BE2C (cell line): ENCODE measurements around the gene DAND5.
A peak's percentile ranks its signal among the peaks of the same experiment; 100 is the strongest.

ENCODE experiments used
- DNase-seq: peaks from one replicate; pipeline ENCODE4 v3.0.0-alpha.2; 2020
- H3K27me3 ChIP-seq: fragments of 250-450 bp; sonication (Bioruptor Pico); 2 replicates; pipeline ENCODE4 v1.5.1; 2020; ENCODE audit warnings: mild to moderate bottlenecking
- H3K36me3 ChIP-seq: fragments of 250-450 bp; sonication (Bioruptor Pico); 2 replicates; pipeline ENCODE4 v1.5.1; 2020; ENCODE audit warnings: mild to moderate bottlenecking
- H3K4me1 ChIP-seq: fragments of 250-450 bp; sonication (Bioruptor Pico); 2 replicates; pipeline ENCODE4 v1.5.1; 2020
- H3K4me3 ChIP-seq: 2 replicates; pipeline ENCODE4 v1.5.1; 2011; ENCODE audit warnings: low read depth, low read length
- H3K9me3 ChIP-seq: fragments of 250-450 bp; sonication (Bioruptor Pico); 2 replicates; pipeline ENCODE4 v1.5.1; 2020
- TF ChIP-seq, protein P1 (sequence below): IDR thresholded peaks from 2 replicates; pipeline ENCODE4 v1.5.1; 2012; ENCODE audit warnings: mild to moderate bottlenecking, low read depth, low read length

Gene DAND5

GRCh38 chr19:12983542-12984142 is 14.3 kb downstream of the DAND5 start:
- peak overlapping the region; percentile 57 for H3K4me3 ChIP-seq
- no peaks in the 10 kb centered on the region for H3K27me3 ChIP-seq
- no peaks in the 10 kb centered on the region for H3K36me3 ChIP-seq
- DNase-seq, result peak; percentile 83
- no peaks in the 10 kb centered on the region for H3K9me3 ChIP-seq
- no peaks in the 10 kb centered on the region; the same call in 1 of the 2 replicates for H3K4me1 ChIP-seq
- TF ChIP-seq, protein P1, sequence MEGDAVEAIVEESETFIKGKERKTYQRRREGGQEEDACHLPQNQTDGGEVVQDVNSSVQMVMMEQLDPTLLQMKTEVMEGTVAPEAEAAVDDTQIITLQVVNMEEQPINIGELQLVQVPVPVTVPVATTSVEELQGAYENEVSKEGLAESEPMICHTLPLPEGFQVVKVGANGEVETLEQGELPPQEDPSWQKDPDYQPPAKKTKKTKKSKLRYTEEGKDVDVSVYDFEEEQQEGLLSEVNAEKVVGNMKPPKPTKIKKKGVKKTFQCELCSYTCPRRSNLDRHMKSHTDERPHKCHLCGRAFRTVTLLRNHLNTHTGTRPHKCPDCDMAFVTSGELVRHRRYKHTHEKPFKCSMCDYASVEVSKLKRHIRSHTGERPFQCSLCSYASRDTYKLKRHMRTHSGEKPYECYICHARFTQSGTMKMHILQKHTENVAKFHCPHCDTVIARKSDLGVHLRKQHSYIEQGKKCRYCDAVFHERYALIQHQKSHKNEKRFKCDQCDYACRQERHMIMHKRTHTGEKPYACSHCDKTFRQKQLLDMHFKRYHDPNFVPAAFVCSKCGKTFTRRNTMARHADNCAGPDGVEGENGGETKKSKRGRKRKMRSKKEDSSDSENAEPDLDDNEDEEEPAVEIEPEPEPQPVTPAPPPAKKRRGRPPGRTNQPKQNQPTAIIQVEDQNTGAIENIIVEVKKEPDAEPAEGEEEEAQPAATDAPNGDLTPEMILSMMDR, result peak; percentile 80

DNA sequence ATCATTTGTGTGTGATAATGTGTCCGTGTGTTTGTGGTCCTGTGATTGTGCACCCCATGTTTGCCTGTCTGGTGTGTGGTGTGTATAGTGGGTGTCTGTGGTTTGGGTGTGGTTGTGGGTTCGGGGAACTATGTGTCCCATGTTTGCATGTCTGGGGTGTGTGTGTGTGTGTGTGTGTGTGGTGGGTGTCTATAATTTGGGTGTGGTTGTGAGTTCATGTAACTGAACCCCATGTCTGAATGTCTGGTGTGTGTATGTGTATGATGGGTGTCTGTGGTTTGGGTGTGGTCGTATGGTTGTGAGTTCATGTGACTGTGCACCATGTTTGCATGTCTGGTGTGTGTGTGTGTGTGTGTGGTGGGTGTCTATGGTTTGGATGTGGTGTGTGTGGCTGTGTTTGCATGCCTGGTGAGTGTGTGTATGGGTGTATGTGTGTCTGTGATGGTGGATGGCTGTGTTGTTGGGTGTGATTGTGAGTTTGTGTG is 14.8 kb downstream of the DAND5 start:
- H3K4me1 ChIP-seq, result no peaks in the 10 kb centered on the region; the same call in 1 of the 2 replicates
- H3K4me3 ChIP-seq, result no peak overlapping the region
- H3K9me3 ChIP-seq, result no peaks in the 10 kb centered on the region
- no peaks in the 10 kb centered on the region for H3K27me3 ChIP-seq
- H3K36me3 ChIP-seq, result no peaks in the 10 kb centered on the region
- TF ChIP-seq, protein P1, result no peak
- no peak for DNase-seq

DNA sequence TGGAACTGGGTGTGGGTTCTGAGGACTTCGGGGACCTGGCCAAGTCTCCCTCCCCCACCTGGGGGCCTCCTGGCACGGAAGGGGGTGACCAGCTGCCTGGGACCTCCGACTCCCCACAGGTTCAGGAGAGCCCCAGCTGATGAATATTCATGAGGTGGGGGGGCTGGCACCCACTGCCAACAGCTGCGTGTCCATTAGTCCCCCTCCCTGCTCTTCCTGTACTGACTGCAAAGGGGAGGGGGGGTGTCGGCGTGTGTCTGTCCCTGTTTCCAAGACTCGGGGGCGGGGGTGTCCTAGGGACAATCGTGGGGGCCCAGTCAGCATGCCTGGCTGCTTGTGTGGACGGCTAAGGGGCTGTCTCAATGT is 15.3 kb downstream of the DAND5 start:
- Histone ChIP-seq H3K4me3 (no peak overlapping the region), H3K36me3 (no peaks in the 10 kb centered on the region), H3K4me1 (no peaks in the 10 kb centered on the region; the same call in 1 of the 2 replicates), H3K27me3 (no peaks in the 10 kb centered on the region), H3K9me3 (no peaks in the 10 kb centered on the region)
- TF ChIP-seq, protein P1, result no peak
- DNase-seq, result no peak

GRCh38 chr19:12985049-12985776 is 15.8 kb downstream of the DAND5 start:
- Histone ChIP-seq H3K4me3 (no peak overlapping the region), H3K4me1 (no peaks in the 10 kb centered on the region; the same call in 1 of the 2 replicates), H3K27me3 (no peaks in the 10 kb centered on the region), H3K36me3 (no peaks in the 10 kb centered on the region), H3K9me3 (no peaks in the 10 kb centered on the region)
- DNase-seq, result no peak
- TF ChIP-seq, protein P1, result no peak

DNA sequence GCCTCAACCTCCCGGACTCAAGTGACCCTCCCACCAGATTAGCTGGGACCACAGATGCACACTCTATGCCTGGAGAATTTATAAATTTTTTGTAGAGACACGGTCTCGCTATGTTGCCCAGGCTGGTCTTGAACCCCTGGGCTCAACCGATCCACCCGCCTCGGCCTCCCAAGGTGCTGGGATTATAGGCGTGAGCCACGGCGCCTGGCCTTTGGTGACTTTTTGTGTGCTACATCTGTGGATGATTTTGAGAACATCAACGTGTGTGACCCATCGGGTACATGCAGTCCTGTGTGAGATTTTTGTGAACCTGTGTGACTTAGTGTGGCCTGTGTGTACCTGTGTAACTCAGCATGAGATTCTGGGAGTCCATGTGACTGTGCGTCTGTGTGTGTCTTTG is 17.4 kb downstream of the DAND5 start:
- Histone ChIP-seq H3K27me3 (no peaks in the 10 kb centered on the region), H3K4me3 (no peak overlapping the region), H3K4me1 (no peaks in the 10 kb centered on the region; the same call in 1 of the 2 replicates), H3K36me3 (no peaks in the 10 kb centered on the region), H3K9me3 (no peaks in the 10 kb centered on the region)
- TF ChIP-seq, protein P1, result no peak
- DNase-seq, result no peak

DNA sequence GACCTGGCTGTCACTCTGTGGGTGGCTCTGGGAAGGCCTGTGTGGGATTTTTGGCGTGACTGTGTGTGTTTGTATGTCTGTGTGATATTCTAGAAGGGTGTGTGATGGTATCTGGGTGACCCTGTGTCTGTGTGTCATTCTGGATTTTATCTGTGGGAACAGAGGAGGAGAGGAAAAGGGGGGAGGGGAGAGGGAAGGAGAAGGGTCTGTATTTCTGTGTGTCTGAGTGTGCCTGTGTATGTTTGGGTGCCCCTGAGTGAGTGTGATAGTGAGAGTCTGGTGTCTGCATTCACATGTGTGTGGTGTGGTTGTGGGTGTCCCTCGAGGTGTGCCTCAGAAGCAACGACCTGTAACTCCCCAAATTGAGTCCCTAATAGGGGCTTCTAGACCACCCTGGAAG is 17.8 kb downstream of the DAND5 start:
- no peaks in the 10 kb centered on the region for H3K36me3 ChIP-seq
- no peak overlapping the region for H3K4me3 ChIP-seq
- TF ChIP-seq, protein P1, result no peak
- no peaks in the 10 kb centered on the region for H3K9me3 ChIP-seq
- no peaks in the 10 kb centered on the region; the same call in 1 of the 2 replicates for H3K4me1 ChIP-seq
- no peaks in the 10 kb centered on the region for H3K27me3 ChIP-seq
- no peak for DNase-seq
